ENCODE measurements around the gene RSPH3.
A peak's percentile ranks its signal among the peaks of the same experiment; 100 is the strongest.

The RSPH3 gene

GRCh38 chr6:158933079-158933595, 66.9 kb downstream of the RSPH3 start:
- DNase-seq (ENCODE audit: low read depth), result no peak

GRCh38 chr6:158928068-158928467, 71.9 kb downstream of the RSPH3 start:
- no peak for DNase-seq (ENCODE audit: low read depth)

- peak; percentile 36 for DNase-seq (ENCODE audit: low read depth)
Observed at GRCh38 chr6:158926414-158926813, 73.6 kb downstream of the RSPH3 start.

GRCh38 chr6:158924499-158925455, 75.2 kb downstream of the RSPH3 start:
- DNase-seq (ENCODE audit: low read depth), result no peak

GRCh38 chr6:158923805-158924498, 76.0 kb downstream of the RSPH3 start:
- no peak for DNase-seq (ENCODE audit: low read depth)

Measured in non-pigmented ciliary epithelial cell (primary cell).